Ramos (cell line): Measurements from ENCODE around the gene ABI3BP.

Source experiments
- in situ Hi-C: fragments of 300-500 bp; cut with MboI; formaldehyde crosslinking; loops from one replicate; pipeline ENCODE4 v1.14.3; 2022; ENCODE audit warnings: low sequenced_read_pairs; ENCODE audit not compliant: unreplicated experiment

Gene ABI3BP

DNA sequence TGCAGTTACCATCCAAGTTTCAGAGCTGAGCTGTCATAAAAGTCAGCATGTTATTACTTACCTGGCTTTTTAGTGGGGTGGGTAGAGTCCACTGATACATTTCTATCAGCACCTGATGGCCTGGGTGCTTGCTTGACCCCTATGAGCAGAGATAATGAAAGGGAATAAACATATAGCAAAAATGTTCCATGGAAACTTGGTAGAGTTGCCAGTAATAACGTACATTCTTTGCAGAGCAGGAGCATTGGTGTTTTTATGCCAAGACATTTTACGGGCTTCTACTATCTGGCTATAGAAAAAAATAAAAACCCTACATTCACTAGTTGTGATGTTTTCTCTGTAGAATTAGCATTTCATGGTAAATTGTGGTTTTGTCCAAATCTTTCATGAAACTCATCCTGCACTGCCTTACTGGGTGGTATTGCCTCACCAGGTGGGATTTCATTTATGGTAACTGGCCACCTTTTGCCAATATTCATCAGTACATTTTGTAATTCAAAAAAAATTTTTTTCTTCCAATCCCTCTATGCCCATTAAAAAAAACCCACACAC, 213.1 kb downstream of the ABI3BP start:
- in situ Hi-C loops: no loop called here

DNA sequence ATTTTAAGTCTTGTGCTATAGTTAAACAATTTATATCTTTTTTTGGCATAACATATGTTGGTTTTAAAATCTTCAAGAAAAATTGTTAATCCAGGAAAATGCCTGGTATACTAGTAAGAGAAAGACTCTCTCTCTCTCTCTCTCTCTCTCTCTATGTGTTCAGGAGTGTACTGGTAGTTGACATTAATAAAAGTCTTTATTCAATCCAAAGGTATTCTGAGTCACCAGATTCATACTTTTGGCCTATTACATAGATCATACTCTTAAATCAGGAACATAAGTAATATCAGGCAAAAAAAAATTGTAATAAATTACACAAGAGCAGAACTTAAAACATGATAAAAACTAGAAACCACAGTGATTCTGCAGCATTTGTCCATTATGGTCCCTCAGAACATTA, 213.7 kb downstream of the ABI3BP start:
- in situ Hi-C loops: no loop called here

DNA sequence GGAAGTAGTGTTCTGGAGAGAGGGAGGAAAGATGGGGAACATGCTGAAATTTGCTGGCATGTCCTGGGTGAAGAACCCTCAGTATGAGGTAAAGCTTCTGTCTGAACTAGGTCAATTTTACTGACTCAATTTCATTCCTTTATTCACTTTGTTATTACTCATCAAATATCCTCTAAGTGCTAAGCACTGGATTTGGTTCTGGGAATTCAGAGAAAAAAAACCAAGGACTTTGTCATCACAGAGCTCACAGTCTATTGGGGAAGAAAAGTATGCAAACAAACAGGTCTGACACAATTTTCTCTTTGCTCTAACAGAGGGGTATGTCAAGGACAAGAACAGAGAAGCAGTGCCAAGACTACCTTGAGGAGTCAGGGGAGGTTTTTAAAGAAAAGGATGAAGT, 215.9 kb downstream of the ABI3BP start:
- in situ Hi-C loops: no loop called here

DNA sequence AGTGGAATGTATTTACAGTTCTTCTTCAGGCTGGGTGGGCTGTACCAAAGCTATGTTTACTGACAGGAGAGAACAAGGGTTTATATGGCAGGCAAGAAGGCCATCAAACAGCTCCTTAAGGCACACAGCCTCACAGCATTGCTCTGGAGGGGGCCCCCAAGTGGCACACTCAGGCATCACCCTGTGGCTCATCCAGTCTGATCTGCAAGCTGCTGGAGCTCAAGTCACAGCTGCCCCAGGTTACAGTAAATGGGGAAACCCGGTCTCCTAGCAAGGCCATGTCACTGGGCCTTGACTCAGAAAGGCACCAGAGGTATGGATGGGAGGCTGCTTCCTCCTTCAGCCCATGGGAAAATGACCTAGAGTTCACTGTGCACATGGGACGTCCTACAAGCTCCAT, 216.5 kb downstream of the ABI3BP start:
- in situ Hi-C loops: no loop called here

DNA sequence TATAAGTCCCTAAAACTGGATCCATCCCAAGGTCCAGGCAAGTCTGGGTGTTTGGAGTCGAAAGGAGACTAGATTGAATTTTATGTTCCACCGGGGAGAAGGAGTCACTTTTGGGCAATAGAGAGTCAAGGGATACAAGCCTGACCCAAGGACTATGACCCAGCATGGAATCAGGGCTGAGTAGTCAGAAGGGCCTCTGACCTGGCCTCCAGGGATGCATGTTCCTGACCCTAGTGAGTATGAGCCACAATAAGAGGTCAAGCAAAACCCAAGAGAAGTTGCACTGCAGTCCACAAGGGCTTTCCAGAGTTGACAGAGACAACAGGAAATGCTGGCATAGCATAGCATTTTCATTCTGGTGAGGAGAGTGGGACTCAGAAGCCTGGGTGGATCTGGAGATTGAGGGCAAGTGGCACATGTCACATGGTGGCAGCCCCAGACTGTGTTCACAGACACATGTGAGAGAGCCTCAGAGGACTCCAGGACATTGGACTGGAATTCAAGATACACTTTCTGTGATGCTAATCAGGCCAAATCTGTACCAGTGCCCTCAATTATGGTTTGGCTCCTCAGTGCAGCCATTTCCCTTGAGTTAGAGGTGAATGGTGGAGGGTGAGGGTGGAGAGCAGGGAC, 217.0 kb downstream of the ABI3BP start:
- in situ Hi-C loops: no loop called here

DNA sequence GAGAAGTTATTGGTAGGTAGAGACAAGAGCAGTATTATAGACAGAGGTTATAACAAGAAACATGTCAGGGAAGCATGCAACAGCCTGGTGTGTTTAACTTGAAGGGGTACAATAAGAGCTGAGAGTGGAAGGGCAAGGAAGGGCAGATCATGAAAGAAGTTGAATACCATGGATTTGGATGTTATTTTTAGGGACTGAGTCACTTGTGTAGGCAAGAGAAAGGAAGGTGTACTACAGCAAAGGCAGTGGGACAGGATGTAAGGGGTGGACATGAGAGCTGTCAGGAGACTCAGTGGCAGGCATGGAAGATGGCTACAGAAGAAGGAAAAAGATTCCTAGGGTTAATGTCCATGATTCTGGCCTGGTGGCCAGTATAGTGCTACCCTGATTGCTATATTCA, 217.6 kb downstream of the ABI3BP start:
- in situ Hi-C loops: no loop called here

DNA sequence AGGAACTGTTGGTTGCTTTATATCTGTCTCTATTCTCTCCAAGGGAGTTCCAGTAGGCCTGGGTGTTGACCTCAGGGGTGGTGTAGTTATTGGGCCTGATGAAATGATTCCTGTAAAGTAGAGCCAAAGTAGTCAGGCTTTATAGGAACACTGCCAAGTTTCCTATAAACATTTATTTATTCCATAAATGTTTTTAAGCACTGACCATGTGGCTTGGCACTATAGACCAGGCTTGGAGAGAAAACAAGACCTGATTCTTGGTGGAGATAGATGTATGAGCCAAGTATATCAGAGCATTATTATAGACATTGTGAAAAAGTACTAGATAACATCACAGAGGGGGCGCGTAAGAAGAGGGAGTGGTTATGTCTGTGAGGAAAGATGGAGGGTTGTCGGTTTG, 218.0 kb downstream of the ABI3BP start:
- in situ Hi-C loops: no loop called here

DNA sequence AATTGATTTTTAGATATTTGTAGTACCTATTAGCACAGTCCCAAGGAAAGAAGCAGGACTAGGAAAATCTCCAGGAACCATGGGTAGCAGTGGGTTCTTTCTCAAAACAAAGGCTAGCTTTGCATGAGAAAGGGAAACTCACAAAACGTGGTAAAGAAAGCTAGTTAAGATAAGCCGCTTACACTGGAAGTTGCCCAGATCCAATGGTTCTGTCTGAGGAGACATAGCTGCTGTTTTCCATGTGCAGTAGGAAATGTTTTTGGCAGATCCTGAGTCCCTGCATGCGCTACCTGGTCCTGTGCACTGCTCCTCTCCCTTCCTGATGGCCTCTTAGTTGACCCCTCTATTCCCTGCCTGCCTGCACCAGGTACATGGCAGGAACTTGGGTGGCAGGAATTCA, 223.5 kb downstream of the ABI3BP start:
- in situ Hi-C loops: no loop called here

DNA sequence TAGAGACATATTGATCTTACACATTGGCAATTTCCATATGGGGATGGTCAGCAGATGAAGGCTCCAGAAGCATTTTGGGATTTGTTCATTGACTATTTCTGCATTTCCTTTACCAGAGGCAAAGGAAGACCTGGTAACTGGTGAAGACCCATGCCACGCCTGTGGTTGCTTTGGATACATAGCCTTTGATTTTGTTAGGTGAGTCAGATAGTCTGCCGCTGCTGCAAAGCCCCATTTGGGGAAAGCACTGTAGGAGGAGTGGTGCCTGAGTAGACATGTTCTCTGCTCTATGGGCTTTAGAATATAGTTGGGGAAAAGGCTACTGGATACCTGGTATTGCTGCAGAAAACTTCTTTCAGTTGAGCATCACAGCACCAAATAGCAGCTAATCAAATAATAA, 227.2 kb downstream of the ABI3BP start:
- in situ Hi-C loops: no loop called here

DNA sequence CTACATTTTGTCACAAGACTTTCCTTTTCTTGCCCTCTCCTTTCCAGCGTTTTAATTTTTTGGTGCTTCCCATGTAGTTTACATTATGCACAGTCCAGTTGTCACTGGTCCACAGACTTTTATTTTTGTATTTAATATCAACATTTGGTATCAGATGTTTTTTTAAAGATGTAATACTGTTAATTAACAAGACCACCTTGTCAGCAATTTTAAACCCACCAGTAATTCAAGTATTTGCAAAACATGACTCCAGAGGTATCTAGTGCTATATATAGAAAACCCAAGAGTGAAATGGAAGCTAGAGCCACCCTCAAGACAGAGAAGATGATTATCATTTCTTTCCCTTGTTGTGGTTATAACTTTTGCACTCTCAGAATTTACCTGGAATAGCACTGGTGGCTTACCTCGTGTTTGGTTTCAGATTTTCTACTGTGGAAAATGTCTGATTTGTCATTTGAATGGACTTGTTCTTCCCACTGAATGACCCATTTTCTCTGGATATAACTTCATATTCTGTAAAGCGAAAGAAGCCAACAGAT, 227.7 kb downstream of the ABI3BP start:
- in situ Hi-C loops: no loop called here

DNA sequence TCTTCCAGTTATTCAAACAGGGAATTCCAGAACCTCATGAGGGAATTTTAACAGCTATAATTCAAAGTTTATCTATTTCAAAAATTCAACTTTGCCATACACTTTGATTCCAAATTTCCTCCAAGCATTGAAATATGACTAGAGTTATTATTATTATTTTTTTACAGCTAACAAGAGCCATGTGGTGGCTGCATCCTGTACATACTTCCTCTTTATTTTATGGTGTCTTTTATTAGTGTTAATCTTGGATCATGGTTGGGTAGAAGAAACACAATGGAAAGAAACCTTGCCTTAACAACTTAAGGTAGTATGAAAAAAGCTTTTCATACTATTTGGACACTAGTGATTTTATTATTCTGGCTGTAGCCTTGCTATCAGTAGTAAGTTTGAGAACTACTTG, 231.3 kb downstream of the ABI3BP start:
- in situ Hi-C loops: no loop called here

DNA sequence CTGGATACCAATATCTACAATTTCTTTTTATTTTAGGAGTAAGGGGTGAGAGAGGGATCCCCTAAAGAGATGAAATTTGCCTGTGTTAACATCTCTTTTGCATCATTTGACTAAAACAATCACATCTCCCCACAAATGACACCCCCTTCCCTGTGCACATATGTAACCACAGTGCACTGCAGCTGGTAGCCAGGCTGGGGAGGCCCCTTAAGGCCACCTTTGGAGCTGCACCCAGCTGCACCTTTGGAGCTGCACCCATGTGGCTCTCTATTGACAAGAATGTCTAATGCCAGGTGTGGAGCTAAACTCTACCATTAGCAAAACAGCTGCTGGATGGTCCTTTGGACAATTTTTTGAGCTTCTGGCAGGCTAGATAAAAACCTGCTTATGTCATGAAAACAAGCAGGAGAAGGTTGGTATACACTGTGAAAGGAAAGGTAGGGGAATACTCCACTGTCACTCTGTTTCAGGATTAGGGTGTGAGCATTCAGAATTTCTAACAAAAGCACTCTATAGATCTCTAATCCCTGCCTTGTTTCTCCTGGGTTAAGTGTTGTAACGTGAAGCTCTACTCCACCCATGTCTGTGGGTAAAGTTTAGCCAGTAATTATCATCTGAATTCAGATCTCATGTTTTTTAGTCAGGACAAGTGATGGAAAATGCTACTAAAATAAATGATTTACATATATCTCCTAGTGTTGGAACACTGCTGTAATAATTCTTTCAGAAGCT, 231.8 kb downstream of the ABI3BP start:
- in situ Hi-C loops: no loop called here

DNA sequence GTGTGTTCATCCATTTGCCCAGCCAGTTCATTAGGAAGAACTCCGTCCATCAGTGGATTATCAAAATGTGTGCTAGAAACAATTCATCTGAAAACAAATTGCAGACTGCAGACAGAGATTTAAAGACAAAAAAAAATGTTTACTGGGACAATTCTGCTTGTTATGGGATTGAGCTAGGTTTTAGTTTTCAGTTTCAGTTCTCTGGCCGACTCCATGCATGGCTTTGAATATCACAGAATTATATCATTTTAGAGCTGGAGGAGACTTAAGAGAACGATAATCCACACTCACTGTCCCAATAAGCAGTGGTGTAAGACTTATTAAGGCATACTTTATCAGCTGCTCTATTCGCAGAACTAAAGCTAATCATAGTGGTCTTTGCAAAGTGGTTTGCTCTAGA, 232.8 kb downstream of the ABI3BP start:
- in situ Hi-C loops: no loop called here

DNA sequence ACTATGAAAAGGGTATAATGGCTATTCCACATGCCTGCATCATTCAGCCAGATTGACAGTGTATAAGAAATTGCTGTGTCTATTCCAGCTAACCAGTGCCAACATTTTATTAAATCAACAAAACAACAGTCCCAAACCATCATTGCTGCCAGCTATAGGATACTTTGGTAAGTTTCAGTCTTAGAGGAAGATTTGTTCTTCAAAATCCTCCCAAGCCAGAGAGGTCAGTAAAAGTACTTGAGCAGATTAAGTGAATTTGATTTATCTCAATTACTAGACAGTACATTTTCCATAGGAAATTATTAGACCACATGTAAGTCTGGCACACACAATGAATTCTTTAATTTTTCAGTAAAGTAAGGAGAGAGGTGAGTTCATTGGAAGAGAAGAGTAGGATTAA, 233.3 kb downstream of the ABI3BP start:
- in situ Hi-C loops: no loop called here

DNA sequence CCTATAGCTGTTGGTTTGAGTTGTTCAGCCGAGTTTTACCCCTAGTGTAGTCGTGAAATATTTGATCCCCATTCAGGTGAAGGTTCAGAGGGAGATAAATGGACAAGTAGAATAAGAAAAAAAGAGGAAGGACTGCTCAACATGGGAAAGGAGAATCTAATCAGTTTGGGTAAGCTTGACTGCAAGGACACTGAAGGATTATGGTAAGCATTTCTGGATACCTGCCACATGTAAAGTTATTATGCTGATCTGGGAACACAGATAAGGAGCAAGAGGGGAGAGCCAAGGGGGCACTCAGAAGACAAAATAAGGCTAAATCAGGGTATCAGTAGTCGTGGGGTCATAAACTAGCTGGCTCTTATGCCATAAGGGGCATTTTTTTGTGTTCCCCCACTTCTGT, 234.1 kb downstream of the ABI3BP start:
- in situ Hi-C loops: no loop called here

DNA sequence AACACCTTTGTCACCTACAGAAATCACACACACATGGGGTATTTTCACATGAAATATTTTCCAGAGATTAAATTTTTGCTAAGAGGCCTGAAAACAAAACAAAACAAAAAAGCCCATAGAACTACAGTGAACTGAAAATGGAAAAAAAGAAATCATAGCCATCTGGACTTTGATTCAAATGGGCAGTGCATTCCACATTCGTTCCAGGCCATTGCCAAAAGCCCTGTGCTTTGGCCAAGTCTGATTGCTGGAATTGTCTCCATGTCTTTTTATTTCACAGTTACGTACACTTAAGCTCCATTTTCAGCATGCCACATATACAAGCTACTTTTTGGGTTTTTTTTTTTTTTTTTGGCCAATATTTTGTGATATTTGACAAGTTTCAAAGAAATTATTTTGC, 236.8 kb downstream of the ABI3BP start:
- in situ Hi-C loops: no loop called here

DNA sequence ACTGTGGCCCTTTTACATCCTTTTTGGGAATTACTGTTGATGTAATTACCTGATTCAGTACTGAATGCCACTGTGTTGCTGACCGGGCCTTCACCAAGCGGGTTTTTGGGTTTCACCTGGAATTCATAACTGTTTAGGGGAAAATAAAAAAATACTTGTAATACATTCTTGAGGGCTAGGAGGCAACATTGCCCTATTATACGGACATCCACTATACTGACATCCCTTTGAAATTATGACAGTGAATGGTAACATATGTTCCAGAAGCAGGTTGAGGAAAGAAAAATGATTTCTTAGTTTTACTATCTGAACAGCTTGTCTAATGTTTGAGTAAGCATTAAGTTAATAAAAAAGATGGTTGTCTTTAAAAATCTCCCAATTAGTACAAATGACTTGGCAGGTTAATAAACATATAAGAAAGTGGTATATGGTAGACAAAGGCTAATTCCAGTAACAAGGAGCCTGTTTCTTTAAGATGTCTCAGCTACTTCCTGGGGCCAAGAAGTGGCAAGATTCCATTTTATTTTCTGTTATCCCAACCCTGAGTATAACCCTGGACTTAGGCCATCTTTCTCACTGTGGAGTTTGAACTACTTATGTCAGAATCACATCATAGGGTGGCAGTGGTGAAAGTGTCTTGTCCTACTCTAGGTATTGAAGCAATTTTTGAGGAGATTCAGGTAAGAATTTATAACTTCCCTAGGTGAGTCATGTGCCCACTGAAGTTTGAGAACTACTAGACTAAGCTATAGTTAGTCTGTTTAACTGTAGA, 238.5 kb downstream of the ABI3BP start:
- in situ Hi-C loops: no loop called here

DNA sequence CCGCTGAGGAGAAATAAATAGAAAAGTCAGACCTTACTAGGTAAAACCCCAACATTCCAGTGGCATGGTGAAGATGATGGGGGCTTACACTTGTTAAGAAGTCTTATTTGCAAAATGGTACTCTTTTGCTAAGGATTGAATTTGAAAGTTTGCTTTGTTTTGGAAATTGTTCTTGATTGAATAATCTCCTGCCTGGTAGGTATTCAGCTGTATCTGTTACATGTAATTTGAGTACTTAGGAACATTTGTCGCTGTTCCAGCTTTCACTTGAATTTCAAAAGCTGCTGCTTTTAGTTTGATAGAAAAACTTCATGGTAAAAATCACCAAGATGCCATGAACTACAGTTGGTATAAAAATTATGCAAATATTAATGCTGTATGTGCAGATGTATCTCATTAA, 239.4 kb downstream of the ABI3BP start:
- in situ Hi-C loops: no loop called here

DNA sequence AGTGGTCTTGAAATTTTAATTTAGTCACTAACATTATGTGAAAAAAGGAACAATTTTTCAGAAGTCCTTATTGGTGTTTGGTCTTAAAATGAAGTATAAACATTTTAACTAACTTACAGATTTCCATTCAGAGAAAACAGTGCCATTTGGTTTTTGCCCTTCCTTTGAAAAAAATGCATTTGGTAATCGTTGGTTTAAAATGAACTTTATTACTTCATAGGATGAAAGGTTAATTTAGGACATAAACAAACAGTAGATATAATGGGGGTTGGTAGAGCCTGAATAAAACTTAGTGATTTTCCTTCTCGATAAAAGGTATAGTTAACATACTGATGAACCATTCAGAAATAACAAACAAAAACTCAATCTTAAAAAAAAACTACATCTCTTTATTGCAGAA, 244.3 kb downstream of the ABI3BP start:
- in situ Hi-C loops: no loop called here

DNA sequence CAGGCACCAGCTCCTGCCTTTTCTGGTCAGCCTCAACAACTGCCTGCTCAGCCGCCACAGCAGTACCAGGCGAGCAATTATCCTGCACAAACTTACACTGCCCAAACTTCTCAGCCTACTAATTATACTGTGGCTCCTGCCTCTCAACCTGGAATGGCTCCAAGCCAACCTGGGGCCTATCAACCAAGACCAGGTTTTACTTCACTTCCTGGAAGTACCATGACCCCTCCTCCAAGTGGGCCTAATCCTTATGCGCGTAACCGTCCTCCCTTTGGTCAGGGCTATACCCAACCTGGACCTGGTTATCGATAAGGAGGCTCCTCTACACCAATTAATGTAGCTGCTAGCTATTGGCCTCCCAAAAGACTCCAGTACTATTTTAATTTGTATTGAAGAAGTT, 245.0 kb downstream of the ABI3BP start:
- in situ Hi-C loops: no loop called here

DNA sequence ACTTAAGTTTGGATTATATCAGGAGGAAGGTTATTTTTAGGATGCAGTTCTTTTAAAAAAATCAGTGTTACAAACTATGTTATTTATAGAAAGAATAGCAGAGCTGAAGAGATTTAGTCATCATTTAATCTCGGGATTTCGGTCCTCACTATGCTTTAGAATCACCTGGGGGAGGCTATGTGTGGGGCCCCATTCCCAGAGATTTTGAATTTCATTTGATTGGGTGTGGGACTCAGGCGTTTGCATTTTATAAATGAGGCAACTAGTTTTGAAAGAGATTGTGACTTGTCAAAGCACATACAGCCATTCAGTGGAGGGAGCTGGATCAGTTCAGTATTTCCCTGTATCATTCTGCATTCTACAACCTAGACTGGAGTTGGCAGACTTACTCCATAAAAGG, 247.1 kb downstream of the ABI3BP start:
- in situ Hi-C loops: no loop called here
